Activated effector memory CD4-positive, alpha-beta T cell treated with anti-CD3 and anti-CD28 coated beads, Interleukin-2, amount 50 U/mL, for 16 hours (primary cell): Measurements from ENCODE around the gene SIM2.

Source experiments
- DNase-seq: peaks from one replicate; pipeline ENCODE4 v3.0.0-alpha.2; 2020

The SIM2 gene

GRCh38 chr21:36701756-36702621 is 3.1 kb downstream of the SIM2 start:
- no peak for DNase-seq

GRCh38 chr21:36702622-36702968 is 3.7 kb downstream of the SIM2 start:
- no peak for DNase-seq

GRCh38 chr21:36703123-36703522 is 4.2 kb downstream of the SIM2 start:
- DNase-seq, result no peak

GRCh38 chr21:36703626-36704280 is 4.8 kb downstream of the SIM2 start:
- no peak for DNase-seq

- DNase-seq, result no peak
These were observed 5.5 kb downstream of the SIM2 start for GRCh38 chr21:36704281-36704957.

- no peak for DNase-seq
These were observed 6.2 kb downstream of the SIM2 start for GRCh38 chr21:36704958-36705678.

- no peak for DNase-seq
These were observed 7.0 kb downstream of the SIM2 start for GRCh38 chr21:36705679-36706481.

GRCh38 chr21:36706482-36706852 is 7.6 kb downstream of the SIM2 start:
- DNase-seq, result no peak

GRCh38 chr21:36706951-36707762 is 8.2 kb downstream of the SIM2 start:
- no peak for DNase-seq

GRCh38 chr21:36707763-36708285 is 8.9 kb downstream of the SIM2 start:
- no peak for DNase-seq

- no peak for DNase-seq
These were observed 9.5 kb downstream of the SIM2 start for GRCh38 chr21:36708286-36709029.

- no peak for DNase-seq
These were observed 10.3 kb downstream of the SIM2 start for GRCh38 chr21:36709030-36709867.

- DNase-seq, result peak; percentile 55
These were observed 11.2 kb downstream of the SIM2 start for GRCh38 chr21:36709868-36710728.

GRCh38 chr21:36710729-36711048 is 11.8 kb downstream of the SIM2 start:
- peak; percentile 24 for DNase-seq

- no peak for DNase-seq
These were observed 14.8 kb downstream of the SIM2 start for GRCh38 chr21:36713746-36714145.

GRCh38 chr21:36716387-36716786 is 17.5 kb downstream of the SIM2 start:
- no peak for DNase-seq

GRCh38 chr21:36716836-36717235 is 17.9 kb downstream of the SIM2 start:
- no peak for DNase-seq

- DNase-seq, result no peak
These were observed 19.1 kb downstream of the SIM2 start for GRCh38 chr21:36717976-36718375.
